HepG2 (cell line): ENCODE data around the gene MCC. TPM values are rescaled to one million over a fixed set of nuclear protein-coding genes. Genes with fewer than 3 reads are reported as not detected.

Experiments
- CREM ChIP-seq, 2 experiments: sonication (generic) in 1 of 2; formaldehyde crosslinking in 1 of 2; IDR thresholded peaks; 2 replicates each; pipeline versions ENCODE4 v1.4.0 to v1.6.1; 2016 to 2020; ENCODE audit warnings: antibody characterized with exemption in 1 of 2, mild to moderate bottlenecking in 1 of 2, missing genetic modification reagents in 1 of 2
- EP300 ChIP-seq, 3 experiments: sonication (generic) in 1 of 3; formaldehyde crosslinking in 1 of 3; IDR thresholded peaks; 2 replicates each; pipeline versions ENCODE4 v1.5.1 to v1.6.1; 2011 to 2020; ENCODE audit warnings: low read depth in 2 of 3, low read length in 2 of 3, borderline replicate concordance in 1 of 3, improper control_type of control experiment in 1 of 3, mild to moderate bottlenecking in 1 of 3, missing genetic modification reagents in 1 of 3, moderate library complexity in 1 of 3
- GATAD2A ChIP-seq: IDR thresholded peaks from 2 replicates; pipeline ENCODE4 v1.6.1; 2016
- GLMP ChIP-seq: sonication (generic); formaldehyde crosslinking; IDR thresholded peaks from 2 replicates; pipeline ENCODE4 v1.9.0; 2021; ENCODE audit warnings: missing genetic modification reagents, mild to moderate bottlenecking, borderline replicate concordance
- HOXA9 ChIP-seq: sonication (generic); formaldehyde crosslinking; IDR thresholded peaks from 2 replicates; pipeline ENCODE4 v1.8.1; 2022; ENCODE audit warnings: missing genetic modification reagents, mild to moderate bottlenecking, moderate library complexity, borderline replicate concordance
- NFE2 ChIP-seq: sonication (generic); formaldehyde crosslinking; IDR thresholded peaks from 2 replicates; pipeline ENCODE4 v1.4.0; 2020; ENCODE audit warnings: missing genetic modification reagents
- RXRA ChIP-seq: sonication (generic); formaldehyde crosslinking; IDR thresholded peaks from 2 replicates; pipeline ENCODE4 v1.5.1; 2020; ENCODE audit warnings: missing genetic modification reagents
- SKI ChIP-seq: fragments of 450-650 bp; IDR thresholded peaks from one replicate; pipeline ENCODE4 v1.6.1; 2018; ENCODE audit warnings: mild to moderate bottlenecking; ENCODE audit not compliant: partially characterized antibody
- SOX5 ChIP-seq: IDR thresholded peaks from 2 replicates; pipeline ENCODE4 v1.6.1; 2016; ENCODE audit warnings: borderline replicate concordance
- ZBTB20 ChIP-seq: sonication (generic); formaldehyde crosslinking; IDR thresholded peaks from 2 replicates; pipeline ENCODE4 v1.8.1; 2023; ENCODE audit warnings: missing genetic modification reagents, low read depth, mild to moderate bottlenecking, borderline replicate concordance
- ZNF562 ChIP-seq: sonication (generic); formaldehyde crosslinking; IDR thresholded peaks from 2 replicates; pipeline ENCODE4 v1.8.0; 2022; ENCODE audit warnings: missing genetic modification reagents, borderline replicate concordance
- ZNF607 ChIP-seq: sonication (generic); formaldehyde crosslinking; IDR thresholded peaks from 2 replicates; pipeline ENCODE4 v1.5.1; 2020; ENCODE audit warnings: missing genetic modification reagents, mild to moderate bottlenecking, borderline replicate concordance
- ZNF691 ChIP-seq: sonication (generic); formaldehyde crosslinking; IDR thresholded peaks from 2 replicates; pipeline ENCODE4 v1.4.0; 2020; ENCODE audit warnings: missing genetic modification reagents, low read depth, mild to moderate bottlenecking, borderline replicate concordance
- polyA plus RNA-seq, 8 experiments: library from polyadenylated mRNA; depleted of rRNA in 3 of 8; stranded (reverse) in 7 of 8; unstranded in 1 of 8; fragments of >200 nt; fragmentation: Illumina TruSeq in 4 of 8; extraction: Trizol in 4 of 8; gene quantifications; 2 replicates each; pipeline versions ENCODE4 v1.2.1 to v1.2.3, GENCODE V29; 2011 to 2016; ENCODE audit warnings: low read depth in 4 of 8, missing spikeins in 1 of 8, mixed read lengths in 1 of 8; ENCODE audit not compliant: insufficient read depth in 1 of 8
- total RNA-seq, 5 experiments: library from RNA; depleted of rRNA; stranded (reverse); fragments of >200 nt; fragmentation: Illumina TruSeq; extraction: Trizol; gene quantifications; 2 replicates each; pipeline ENCODE4 v1.2.3, GENCODE V29; 2016; ENCODE audit warnings: low read depth in 1 of 5

The MCC gene
- total and polyA plus RNA-seq, 2 of the 13 experiments (the other 11 are each of a cell fraction or from before 2014, with no cell fraction given): 0.55 to 2.4 TPM

- no peak for TF ChIP-seq HOXA9 (CRISPR knock-in tag)
- no peak for TF ChIP-seq EP300 (IDR thresholded peaks at IDR 0.05; ENCODE audit: low read depth in 2 of 2, low read length in 2 of 2)
- no peak for TF ChIP-seq EP300 (CRISPR knock-in tag; IDR thresholded peaks at IDR 0.05; ENCODE audit: borderline replicate concordance)
- TF ChIP-seq ZNF691: no peak
- TF ChIP-seq ZNF562 (CRISPR knock-in tag): no peak
- no peak for TF ChIP-seq ZBTB20 (CRISPR knock-in tag)
- no peak for TF ChIP-seq GATAD2A (CRISPR knock-in tag)
- no peak for TF ChIP-seq GLMP (CRISPR knock-in tag)
- no peak for TF ChIP-seq RXRA (CRISPR knock-in tag)
- TF ChIP-seq SKI: no peak
- no peak for TF ChIP-seq NFE2 (CRISPR knock-in tag)
- TF ChIP-seq CREM (IDR thresholded peaks at IDR 0.05): no peak
- no peak for TF ChIP-seq CREM (CRISPR knock-in tag; IDR thresholded peaks at IDR 0.05)
- no peak for TF ChIP-seq SOX5 (CRISPR knock-in tag)
- TF ChIP-seq ZNF607 (CRISPR knock-in tag): no peak
Measured at GRCh38 chr5:113354055-113354454, 134.2 kb downstream of the MCC start (continued).
